HL-60 (cell line): ENCODE measurements around the gene NOXO1.
"Not testable (repeated sequence)": the region's sequence is repeated elsewhere in the genome, so short reads cannot be mapped to it uniquely, and the experiment has no call there.

ENCODE experiments used
- DNase-seq, 2 experiments: peaks; one replicate each; pipeline ENCODE4 v3.0.0-alpha.2; 2010 to 2020; ENCODE audit warnings: low read depth in 1 of 2, low spot score in 1 of 2
- H3K27ac ChIP-seq: fragments of 250-450 bp; sonication (Bioruptor Pico); replicated peaks from 2 replicates; pipeline ENCODE4 v1.5.1; 2020; ENCODE audit warnings: mild to moderate bottlenecking, moderate library complexity
- H3K27me3 ChIP-seq: fragments of 250-450 bp; sonication (Bioruptor Pico); 2 replicates; pipeline ENCODE4 v1.5.1; 2021; ENCODE audit warnings: mild to moderate bottlenecking, moderate library complexity; ENCODE audit not compliant: insufficient read depth, poor library complexity, severe bottlenecking
- H3K4me3 ChIP-seq: replicated peaks from 2 replicates; pipeline ENCODE4 v1.5.1; 2011; ENCODE audit warnings: mild to moderate bottlenecking, control low read depth, low read length; ENCODE audit not compliant: insufficient read depth
- CTCF ChIP-seq: IDR thresholded peaks from one replicate; pipeline ENCODE4 v1.5.1; 2011; ENCODE audit warnings: low read length, control low read depth, inconsistent platforms; ENCODE audit not compliant: insufficient read depth
- GABPA ChIP-seq: IDR thresholded peaks from 2 replicates; pipeline ENCODE4 v1.6.1; 2012; ENCODE audit warnings: low read depth
- POLR2AphosphoS5 ChIP-seq: IDR thresholded peaks from 2 replicates; pipeline ENCODE4 v1.6.1; 2012; ENCODE audit warnings: low read depth
- REST ChIP-seq: IDR thresholded peaks from 2 replicates; pipeline ENCODE4 v1.6.1; 2012; ENCODE audit warnings: low read depth; ENCODE audit not compliant: insufficient replicate concordance
- SPI1 ChIP-seq: IDR thresholded peaks from 2 replicates; pipeline ENCODE4 v1.6.1; 2012; ENCODE audit warnings: low read depth, mild to moderate bottlenecking, borderline replicate concordance

NOXO1 gene

GRCh38 chr16:1957434-1958142 is 23.7 kb downstream of the NOXO1 start:
- DNase-seq = not testable (repeated sequence)

DNA sequence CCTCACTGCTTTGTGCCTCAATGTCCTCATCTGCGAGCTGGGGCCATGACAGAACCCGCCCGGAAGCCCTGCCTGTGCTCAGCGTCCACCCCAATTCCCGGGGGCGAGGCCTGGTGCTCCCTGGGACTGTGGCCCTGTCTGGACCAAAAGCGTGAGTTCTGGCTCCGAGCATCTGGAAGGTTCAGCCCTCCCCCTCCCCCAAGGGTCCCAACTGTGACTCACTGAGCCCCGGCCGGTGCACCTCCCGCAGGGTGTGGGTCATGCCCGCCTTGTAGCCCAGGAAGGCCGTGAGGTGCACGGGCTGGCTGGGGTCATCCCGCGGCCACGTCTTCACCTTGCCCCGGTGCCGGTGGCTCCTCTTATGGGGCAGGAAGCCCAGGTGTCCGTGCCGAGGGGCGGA is 27.5 kb downstream of the NOXO1 start:
- TF ChIP-seq SPI1 (no peak), REST (no peak), GABPA (no peak), POLR2AphosphoS5 (no peak), CTCF (no peak)
- no peak for DNase-seq
- Histone ChIP-seq H3K4me3 (no peak overlapping the region), H3K27me3 (no peaks in the 10 kb centered on the region), H3K27ac (no peak overlapping the region)

More at GRCh38 chr16:1957434-1958142, 23.7 kb downstream of the NOXO1 start:
- H3K27ac ChIP-seq, H3K4me3 ChIP-seq, H3K27me3 ChIP-seq: not testable (repeated sequence)

GRCh38 chr16:1950559-1950958 is 30.7 kb downstream of the NOXO1 start:
- TF ChIP-seq SPI1 (no peak), CTCF (no peak), REST (no peak), GABPA (no peak), POLR2AphosphoS5 (no peak)
- H3K4me3 ChIP-seq = no peak overlapping the region
- no peak overlapping the region for H3K27ac ChIP-seq
- no peaks in the 10 kb centered on the region for H3K27me3 ChIP-seq
- DNase-seq = no peak

- no peak overlapping the region for H3K4me3 ChIP-seq
- no peak for TF ChIP-seq REST
- no peak for TF ChIP-seq POLR2AphosphoS5
- TF ChIP-seq CTCF = no peak
- TF ChIP-seq GABPA = no peak
- no peak for TF ChIP-seq SPI1
Observed at GRCh38 chr16:1950047-1950446, 31.2 kb downstream of the NOXO1 start.

More at GRCh38 chr16:1950047-1950446, 31.2 kb downstream of the NOXO1 start:
- Histone ChIP-seq H3K27ac (no peak overlapping the region), H3K27me3 (no peaks in the 10 kb centered on the region)
- no peak for DNase-seq
